Gastrocnemius medialis (tissue), 4 donors: ENCODE data around the gene GRID1.

ENCODE experiments used
- POLR2A ChIP-seq, 2 donors: fragments of 450-650 bp; IDR thresholded peaks; one replicate each; pipeline ENCODE4 v1.6.1; 2017; ENCODE audit warnings: antibody characterized with exemption in 2 of 2, mild to moderate bottlenecking in 2 of 2, moderate library complexity in 2 of 2
- TF ChIP-seq, protein P1 (sequence below), 5 experiments: fragments of 450-650 bp in 3 of 5; fragments of 200-600 bp in 2 of 5; sonication (generic) in 2 of 5; IDR thresholded peaks in 4 of 5; conservative IDR thresholded peaks in 1 of 5; 1 replicate in 4 of 5; 2 replicates in 1 of 5; pipeline ENCODE4 v1.5.1; 2016 to 2019; ENCODE audit warnings: antibody characterized with exemption in 5 of 5, mild to moderate bottlenecking in 3 of 5, moderate library complexity in 3 of 5

DNA sequence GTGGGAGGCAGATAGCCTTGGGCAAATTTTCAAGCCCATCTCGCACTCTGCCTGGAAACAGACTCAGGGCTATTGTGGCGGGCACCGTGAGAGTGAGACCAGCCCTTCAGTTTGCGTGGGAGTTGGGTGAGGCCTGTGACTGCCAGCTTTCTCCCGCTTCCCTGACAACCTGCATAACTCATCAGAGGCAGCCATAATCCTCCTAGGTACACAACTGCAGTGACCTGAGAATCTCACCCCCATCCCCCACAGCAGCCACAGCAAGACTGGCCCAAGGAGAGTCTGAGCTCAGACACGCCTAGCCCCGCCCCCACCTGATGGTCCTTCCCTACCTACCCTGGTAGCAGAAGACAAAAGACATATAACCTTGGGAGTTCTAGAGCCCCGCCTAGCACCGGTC lies 275.4 kb downstream of the GRID1 start:
- TF ChIP-seq, protein P1, sequence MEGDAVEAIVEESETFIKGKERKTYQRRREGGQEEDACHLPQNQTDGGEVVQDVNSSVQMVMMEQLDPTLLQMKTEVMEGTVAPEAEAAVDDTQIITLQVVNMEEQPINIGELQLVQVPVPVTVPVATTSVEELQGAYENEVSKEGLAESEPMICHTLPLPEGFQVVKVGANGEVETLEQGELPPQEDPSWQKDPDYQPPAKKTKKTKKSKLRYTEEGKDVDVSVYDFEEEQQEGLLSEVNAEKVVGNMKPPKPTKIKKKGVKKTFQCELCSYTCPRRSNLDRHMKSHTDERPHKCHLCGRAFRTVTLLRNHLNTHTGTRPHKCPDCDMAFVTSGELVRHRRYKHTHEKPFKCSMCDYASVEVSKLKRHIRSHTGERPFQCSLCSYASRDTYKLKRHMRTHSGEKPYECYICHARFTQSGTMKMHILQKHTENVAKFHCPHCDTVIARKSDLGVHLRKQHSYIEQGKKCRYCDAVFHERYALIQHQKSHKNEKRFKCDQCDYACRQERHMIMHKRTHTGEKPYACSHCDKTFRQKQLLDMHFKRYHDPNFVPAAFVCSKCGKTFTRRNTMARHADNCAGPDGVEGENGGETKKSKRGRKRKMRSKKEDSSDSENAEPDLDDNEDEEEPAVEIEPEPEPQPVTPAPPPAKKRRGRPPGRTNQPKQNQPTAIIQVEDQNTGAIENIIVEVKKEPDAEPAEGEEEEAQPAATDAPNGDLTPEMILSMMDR (IDR thresholded peaks at IDR 0.05 in 4 of 5, conservative IDR thresholded peaks at IDR 0.05 in 1 of 5) = no peak
- no peak for TF ChIP-seq POLR2A (IDR thresholded peaks at IDR 0.05)
